Common myeloid progenitor, CD34-positive (primary cell): ENCODE measurements around the gene PPP1R9A.

ENCODE experiments used
- CTCF ChIA-PET: fragments of 350-600 bp; sonication (Branson Sonifier 250); formaldehyde crosslinking; loops from one replicate; lab custom pipeline; 2021; ENCODE audit warnings: antibody characterized with exemption; lab: Charles Lee
- POLR2A ChIA-PET: fragments of 350-600 bp; sonication (Branson Sonifier 250); formaldehyde crosslinking; loops from one replicate; lab custom pipeline; 2021; ENCODE audit warnings: antibody characterized with exemption; lab: Charles Lee
- DNase-seq, 3 donors: peaks; one replicate each; pipeline versions ENCODE4 v3.0.0 to v3.0.0-alpha.2; 2013
- H3K27ac ChIP-seq, 2 experiments: 1 replicate in 1 of 2; 2 replicates in 1 of 2; pipeline ENCODE4 v1.7.0; 2013; ENCODE audit warnings: inconsistent platforms in 2 of 2, low read length in 2 of 2, mild to moderate bottlenecking in 2 of 2, low read depth in 1 of 2, moderate library complexity in 1 of 2; ENCODE audit not compliant: severe bottlenecking in 2 of 2, insufficient read depth in 1 of 2, poor library complexity in 1 of 2
- H3K27me3 ChIP-seq, 5 experiments: replicated peaks in 2 of 5; 1 replicate in 3 of 5; 2 replicates in 2 of 5; pipeline versions ENCODE4 v1.6.1 to v1.7.0; 2013; ENCODE audit warnings: low read length in 4 of 5, mild to moderate bottlenecking in 2 of 5, moderate library complexity in 2 of 5, inconsistent platforms in 1 of 5; ENCODE audit not compliant: insufficient read depth in 5 of 5, control insufficient read depth in 4 of 5
- H3K36me3 ChIP-seq, 4 experiments: 1 replicate in 2 of 4; 2 replicates in 2 of 4; pipeline versions ENCODE4 v1.6.1 to v1.7.0; 2013; ENCODE audit warnings: low read length in 3 of 4, control low read depth in 1 of 4, mild to moderate bottlenecking in 1 of 4; ENCODE audit not compliant: control insufficient read depth in 4 of 4, insufficient read depth in 4 of 4
- H3K4me1 ChIP-seq, 4 experiments: 1 replicate in 3 of 4; 2 replicates in 1 of 4; pipeline versions ENCODE4 v1.6.1 to v1.7.1; 2013; ENCODE audit warnings: low read length in 3 of 4, mild to moderate bottlenecking in 3 of 4, control low read depth in 1 of 4, inconsistent platforms in 1 of 4, moderate library complexity in 1 of 4; ENCODE audit not compliant: control insufficient read depth in 4 of 4, insufficient read depth in 4 of 4; ENCODE audit errors: control extremely low read depth in 1 of 4
- H3K4me3 ChIP-seq, 7 experiments: 1 replicate in 4 of 7; 2 replicates in 3 of 7; pipeline versions ENCODE4 v1.5.1 to v1.7.0; 2013; ENCODE audit warnings: mild to moderate bottlenecking in 7 of 7, low read length in 6 of 7, moderate library complexity in 6 of 7, inconsistent platforms in 2 of 7, low read depth in 2 of 7, control low read depth in 1 of 7; ENCODE audit not compliant: insufficient read depth in 4 of 7, control insufficient read depth in 1 of 7; ENCODE audit errors: extremely low read depth in 1 of 7
- H3K9me3 ChIP-seq, 5 experiments: 1 replicate in 4 of 5; 2 replicates in 1 of 5; pipeline versions ENCODE4 v1.6.1 to v1.7.1; 2013; ENCODE audit warnings: low read length in 4 of 5, mild to moderate bottlenecking in 2 of 5, inconsistent platforms in 1 of 5, low read depth in 1 of 5, moderate library complexity in 1 of 5; ENCODE audit not compliant: control insufficient read depth in 4 of 5, insufficient read depth in 2 of 5; ENCODE audit errors: control extremely low read depth in 1 of 5
- WGBS: methylation state at CpG from one replicate; pipeline ENCODE4 v1.1.5; 2013; ENCODE audit not compliant: insufficient coverage; 5-methylcytosine and 5-hydroxymethylcytosine counted together

The PPP1R9A gene

DNA sequence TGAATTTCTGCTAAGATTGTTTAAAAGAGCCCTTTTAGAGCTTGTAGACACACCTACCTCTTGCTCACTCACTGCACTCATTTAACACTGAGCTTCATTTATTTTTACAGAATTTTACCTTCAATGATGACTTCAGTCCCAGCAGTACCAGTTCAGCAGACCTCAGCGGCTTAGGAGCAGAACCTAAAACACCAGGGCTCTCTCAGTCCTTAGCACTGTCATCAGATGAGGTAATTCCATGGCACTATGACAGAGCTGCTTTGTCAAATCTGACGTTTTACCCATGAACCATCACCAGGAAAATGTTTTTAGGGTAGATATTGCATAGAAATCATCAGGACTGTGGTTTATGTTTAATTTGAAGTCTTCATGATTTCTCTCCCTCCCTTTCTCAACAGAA is 378.7 kb downstream of the PPP1R9A start:
- no peak overlapping the region for H3K27ac ChIP-seq
- DNase-seq = no peak
- no peaks in the 10 kb centered on the region for H3K27me3 ChIP-seq
- ChIA-PET POLR2A (no interaction called here), CTCF (interaction anchor here (1.0 kb wide), 1 partner anchor 9 kb away, joined by 3 read pairs; no protein-coding TSS in a partner anchor)
- WGBS = 88% methylated on average over 2 of the region's 2 CpGs
- no peaks in the 10 kb centered on the region for H3K9me3 ChIP-seq
- H3K4me3 ChIP-seq = no peak overlapping the region
- peaks cover 0 to 9% (median under 1%) of the 10 kb centered on the region in 4 experiments for H3K36me3 ChIP-seq
- no peaks in the 10 kb centered on the region for H3K4me1 ChIP-seq

DNA sequence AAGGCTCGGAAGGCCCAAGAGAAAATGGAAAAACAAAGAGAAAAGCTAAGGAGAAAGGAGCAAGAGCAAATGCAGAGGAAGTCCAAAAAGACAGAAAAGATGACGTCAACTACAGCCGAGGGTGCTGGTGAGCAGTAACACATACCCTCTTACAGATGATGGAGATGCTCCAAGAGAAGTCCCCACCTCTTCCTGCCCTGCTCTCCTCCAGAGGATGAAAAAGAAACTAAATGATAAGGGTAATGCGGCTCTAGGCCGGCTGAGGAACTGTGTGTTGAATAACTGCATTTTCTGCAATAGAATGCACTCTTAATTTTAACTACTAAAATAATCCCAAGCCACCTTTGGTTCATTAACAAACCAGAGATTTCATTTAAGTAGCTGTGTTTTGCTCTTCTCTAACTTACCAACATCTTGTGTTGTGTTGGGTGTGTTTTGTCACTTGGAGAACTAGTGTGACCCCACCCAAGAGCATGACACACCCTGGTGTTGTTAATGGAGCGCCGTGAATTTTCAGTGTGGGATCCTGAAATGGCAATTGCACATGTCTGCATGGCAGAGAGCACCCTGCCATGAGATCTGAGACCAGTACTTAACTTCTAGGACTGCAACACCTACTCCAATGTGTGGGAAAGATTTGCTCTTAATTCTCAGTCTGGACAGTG is 382.9 kb downstream of the PPP1R9A start:
- POLR2A ChIA-PET = no interaction called here
- Histone ChIP-seq H3K36me3 (peaks cover 0 to 9% (median under 1%) of the 10 kb centered on the region in 4 experiments), H3K27ac (no peak overlapping the region), H3K27me3 (no peaks in the 10 kb centered on the region), H3K4me3 (no peak overlapping the region), H3K9me3 (no peaks in the 10 kb centered on the region), H3K4me1 (no peaks in the 10 kb centered on the region)
- CTCF ChIA-PET = no interaction called here
- DNase-seq = no peak
- 96% methylated on average over 5 of the region's 7 CpGs for WGBS

DNA sequence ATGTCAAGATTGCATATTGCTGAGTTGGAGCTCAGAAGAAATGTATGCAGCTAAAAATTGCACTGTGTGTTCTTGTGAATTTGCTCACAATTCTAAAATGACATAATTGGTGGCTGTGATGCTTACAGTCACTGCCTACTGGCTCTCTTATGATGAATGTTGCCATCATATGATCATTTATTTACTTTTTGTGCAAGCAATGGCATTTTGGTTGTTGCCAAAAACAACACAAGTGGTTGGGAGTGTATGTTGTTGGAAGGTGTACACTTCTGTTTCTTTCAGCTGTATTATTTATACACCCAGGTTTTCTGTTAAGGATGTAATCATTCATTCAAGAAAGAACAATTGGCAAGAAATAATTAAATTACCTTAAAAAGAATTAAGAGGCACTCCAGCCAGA is 388.0 kb downstream of the PPP1R9A start:
- POLR2A ChIA-PET = interaction anchor here (0.7 kb wide), 1 partner anchor 569 kb away, joined by 3 read pairs; no protein-coding TSS in a partner anchor
- H3K4me1 ChIP-seq = no peaks in the 10 kb centered on the region
- H3K36me3 ChIP-seq = peaks cover 0 to 4% (median 0%) of the 10 kb centered on the region in 4 experiments
- DNase-seq = no peak
- no peaks in the 10 kb centered on the region for H3K27me3 ChIP-seq
- CTCF ChIA-PET = no interaction called here
- H3K4me3 ChIP-seq = no peak overlapping the region
- no peak overlapping the region for H3K27ac ChIP-seq
- H3K9me3 ChIP-seq = no peaks in the 10 kb centered on the region

DNA sequence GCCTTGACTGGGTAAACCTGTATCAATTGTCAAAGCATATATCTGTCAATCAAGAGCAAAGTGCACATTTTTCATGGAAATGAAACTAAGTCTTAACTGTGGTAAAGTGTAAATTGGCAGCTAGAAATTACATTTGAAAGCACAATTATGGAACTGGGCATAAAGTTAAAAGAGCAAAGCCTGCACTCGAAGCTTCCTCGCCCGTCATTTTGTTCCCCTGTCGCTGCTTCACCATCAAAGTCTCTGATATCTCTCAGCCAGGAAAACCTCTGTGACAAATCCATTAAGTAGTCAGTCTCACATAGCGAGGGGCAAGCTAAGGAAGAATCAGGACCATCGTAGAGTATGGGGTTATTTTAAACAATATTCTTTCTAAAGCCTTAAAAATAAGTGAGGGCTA is 389.1 kb downstream of the PPP1R9A start:
- Histone ChIP-seq H3K27me3 (no peaks in the 10 kb centered on the region), H3K27ac (no peak overlapping the region), H3K36me3 (no peaks in the 10 kb centered on the region), H3K4me1 (no peaks in the 10 kb centered on the region), H3K4me3 (no peak overlapping the region), H3K9me3 (no peaks in the 10 kb centered on the region)
- ChIA-PET CTCF (no interaction called here), POLR2A (no interaction called here)
- DNase-seq = no peak
- 89% methylated on average over 4 of the region's 6 CpGs for WGBS

DNA sequence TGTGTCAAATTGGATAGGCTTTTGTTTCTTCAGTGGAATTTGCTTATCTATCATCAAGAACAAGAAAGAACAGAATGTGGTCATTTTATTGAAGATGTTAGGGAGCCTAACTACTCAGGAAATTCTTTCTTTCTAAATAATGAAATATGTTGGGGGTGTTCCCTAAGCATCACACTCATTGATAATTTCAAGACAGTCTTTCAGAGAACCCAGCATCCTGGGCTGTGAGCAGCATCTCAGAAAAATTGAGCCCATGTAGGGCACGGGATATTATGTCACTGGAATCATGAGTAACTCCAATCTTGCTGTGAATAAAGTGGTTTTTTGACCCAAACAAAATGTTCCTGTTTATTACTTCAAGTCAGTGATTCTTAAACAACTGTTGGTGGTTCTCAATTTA is 389.6 kb downstream of the PPP1R9A start:
- ChIA-PET CTCF (no interaction called here), POLR2A (no interaction called here)
- 100% methylated on average over 1 of the region's 1 CpG for WGBS
- Histone ChIP-seq H3K36me3 (no peaks in the 10 kb centered on the region), H3K4me1 (no peaks in the 10 kb centered on the region), H3K27me3 (no peaks in the 10 kb centered on the region), H3K4me3 (no peak overlapping the region), H3K9me3 (no peaks in the 10 kb centered on the region), H3K27ac (no peak overlapping the region)
- DNase-seq = no peak

DNA sequence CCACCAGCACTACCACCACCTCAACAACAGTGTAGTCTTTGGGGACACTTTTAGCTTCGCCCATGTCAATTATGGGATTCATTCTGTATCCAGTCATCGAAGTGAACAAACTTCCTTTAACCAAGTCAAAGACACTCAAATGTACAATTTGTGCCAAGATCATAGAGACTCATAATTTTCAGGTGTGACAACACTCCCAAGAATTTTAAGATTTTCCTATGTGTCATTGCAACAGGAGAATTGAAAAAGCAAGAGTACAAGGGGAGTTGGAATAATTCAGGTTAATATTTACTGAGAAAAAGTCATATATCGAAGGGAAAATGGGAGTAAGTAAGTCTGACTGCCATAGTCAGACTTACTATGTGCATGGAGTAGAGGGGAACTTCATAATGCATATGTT is 390.7 kb downstream of the PPP1R9A start:
- H3K36me3 ChIP-seq = no peaks in the 10 kb centered on the region
- H3K4me3 ChIP-seq = no peak overlapping the region
- POLR2A ChIA-PET = no interaction called here
- DNase-seq = no peak
- H3K9me3 ChIP-seq = no peaks in the 10 kb centered on the region
- H3K27ac ChIP-seq = no peak overlapping the region
- 100% methylated on average over 3 of the region's 3 CpGs for WGBS
- H3K4me1 ChIP-seq = no peaks in the 10 kb centered on the region
- no peaks in the 10 kb centered on the region for H3K27me3 ChIP-seq
- CTCF ChIA-PET = no interaction called here

DNA sequence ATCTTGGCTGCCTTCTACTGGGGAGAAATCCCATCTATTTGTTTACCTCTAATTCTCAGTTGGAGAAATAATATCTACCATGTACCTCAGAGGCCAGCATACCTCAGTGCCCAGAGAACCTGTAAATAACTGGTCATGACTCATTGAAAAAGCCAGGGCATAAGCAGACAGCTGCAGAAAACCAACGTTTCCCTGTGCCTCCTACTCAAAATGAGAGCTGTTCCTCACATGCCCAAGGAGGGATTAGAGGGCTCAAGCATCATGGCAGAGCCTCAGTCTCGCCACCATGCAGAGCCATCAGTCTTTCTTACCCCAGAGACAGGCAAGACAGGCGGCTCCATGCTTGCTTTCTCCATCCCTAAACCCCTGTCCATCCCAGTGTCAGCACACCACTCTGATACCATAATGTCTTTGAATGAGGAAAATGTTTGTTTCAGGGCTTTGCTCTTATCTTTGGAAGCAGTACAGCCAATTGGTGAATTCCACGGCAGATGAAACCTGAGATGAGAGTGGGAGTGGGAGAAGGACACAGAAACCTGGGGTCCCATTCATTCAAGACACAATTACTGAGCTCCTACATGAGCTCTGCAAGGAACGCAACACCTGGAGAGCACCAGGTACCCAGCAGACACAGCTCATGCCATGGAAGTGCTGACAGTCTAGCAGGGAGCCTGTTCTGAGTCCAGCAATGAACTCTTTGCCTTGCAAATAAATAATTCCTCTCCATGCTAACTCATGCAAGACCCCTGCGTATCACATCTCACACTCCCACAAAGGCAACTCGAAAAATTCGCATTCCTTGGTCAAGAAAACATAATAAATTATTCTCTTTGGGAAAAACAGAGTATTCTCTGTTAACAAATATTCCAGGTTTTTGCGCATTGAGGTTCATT is 395.9 kb downstream of the PPP1R9A start:
- Histone ChIP-seq H3K9me3 (no peaks in the 10 kb centered on the region), H3K36me3 (no peaks in the 10 kb centered on the region), H3K4me3 (no peak overlapping the region), H3K4me1 (no peaks in the 10 kb centered on the region), H3K27me3 (no peaks in the 10 kb centered on the region), H3K27ac (no peak overlapping the region)
- ChIA-PET CTCF (no interaction called here), POLR2A (no interaction called here)
- 91% methylated on average over 1 of the region's 9 CpGs for WGBS
- no peak for DNase-seq
